Uterus (tissue), 4 donors: Measurements from ENCODE around the gene GPR42. TPM values are rescaled to one million over a fixed set of nuclear protein-coding genes. Genes with fewer than 3 reads are reported as not detected.

ENCODE experiments used
- DNase-seq, 2 donors: peaks; one replicate each; pipeline ENCODE4 v3.0.0-alpha.2; 2019 to 2020
- H3K27ac ChIP-seq, 2 donors: fragments of 200-600 bp; sonication (generic); 1 replicate in 1 of 2; 2 replicates in 1 of 2; pipeline ENCODE4 v1.5.1; 2016 to 2018
- H3K27me3 ChIP-seq, 2 donors: fragments of 200-600 bp; sonication (generic); one replicate each; pipeline ENCODE4 v1.5.1; 2018 to 2019; ENCODE audit warnings: control low read depth in 1 of 2
- H3K36me3 ChIP-seq, 2 donors: fragments of 200-600 bp; sonication (generic); one replicate each; pipeline ENCODE4 v1.5.1; 2019; ENCODE audit warnings: control low read depth in 1 of 2
- H3K4me1 ChIP-seq, 2 donors: fragments of 200-600 bp; sonication (generic); one replicate each; pipeline ENCODE4 v1.5.1; 2018 to 2019; ENCODE audit warnings: control low read depth in 1 of 2
- H3K4me3 ChIP-seq, 2 donors: fragments of 200-600 bp; sonication (generic); 1 replicate in 1 of 2; 2 replicates in 1 of 2; pipeline ENCODE4 v1.5.1; 2018 to 2019; ENCODE audit warnings: mild to moderate bottlenecking in 1 of 2
- H3K9me3 ChIP-seq, 2 donors: fragments of 200-600 bp; sonication (generic); one replicate each; pipeline ENCODE4 v1.5.1; 2019; ENCODE audit warnings: control low read depth in 1 of 2
- CTCF ChIP-seq, 4 experiments: fragments of 200-600 bp in 2 of 4; fragments of 450-650 bp in 2 of 4; sonication (generic) in 2 of 4; IDR thresholded peaks; one replicate each; pipeline ENCODE4 v1.5.1; 2016 to 2019; ENCODE audit warnings: antibody characterized with exemption in 4 of 4, mild to moderate bottlenecking in 2 of 4, moderate library complexity in 1 of 4
- POLR2A ChIP-seq, 2 donors: fragments of 450-650 bp; IDR thresholded peaks; one replicate each; pipeline ENCODE4 v1.6.1; 2016; ENCODE audit warnings: antibody characterized with exemption in 2 of 2, mild to moderate bottlenecking in 1 of 2, moderate library complexity in 1 of 2
- intact Hi-C: fragments of 100-400 bp; cut with DNase I; formaldehyde crosslinking; loops from one replicate; pipeline ENCODE4 v1.15.1; 2023; ENCODE audit warnings: low total_unique reads
- total RNA-seq, 4 donors: library from RNA; depleted of rRNA in 3 of 4; stranded (reverse); fragments of >200 nt in 3 of 4; gene quantifications; one replicate each; pipeline versions ENCODE4 v1.1.0 to v1.2.4, GENCODE V29; 2014 to 2023
- donor health status: DM: yes; HTN: yes; CAD: no.

Gene GPR42
- total RNA-seq, 4 donors from 2014 or later: not detected

- H3K27me3 ChIP-seq: no peaks in the 10 kb centered on the region
- no peaks in the 10 kb centered on the region for H3K36me3 ChIP-seq
- no peak overlapping the region for H3K27ac ChIP-seq
- intact Hi-C loops: no loop called here
- TF ChIP-seq CTCF (IDR thresholded peaks at IDR 0.05) (no peak), POLR2A (IDR thresholded peaks at IDR 0.05) (no peak)
- no peak overlapping the region for H3K4me3 ChIP-seq
- no peak for DNase-seq
- no peaks in the 10 kb centered on the region for H3K4me1 ChIP-seq
- no peaks in the 10 kb centered on the region for H3K9me3 ChIP-seq
Measured at GRCh38 chr19:35336166-35336955, 34.5 kb upstream of the GPR42 start.

GRCh38 chr19:35337097-35337983 is 33.5 kb upstream of the GPR42 start:
- Histone ChIP-seq H3K36me3 (no peaks in the 10 kb centered on the region), H3K27me3 (no peaks in the 10 kb centered on the region), H3K4me1 (no peaks in the 10 kb centered on the region), H3K9me3 (no peaks in the 10 kb centered on the region), H3K4me3 (no peak overlapping the region), H3K27ac (no peak overlapping the region)
- TF ChIP-seq CTCF (IDR thresholded peaks at IDR 0.05): no peak
- TF ChIP-seq POLR2A (IDR thresholded peaks at IDR 0.05): no peak
- no peak for DNase-seq
- intact Hi-C loops: no loop called here

DNA sequence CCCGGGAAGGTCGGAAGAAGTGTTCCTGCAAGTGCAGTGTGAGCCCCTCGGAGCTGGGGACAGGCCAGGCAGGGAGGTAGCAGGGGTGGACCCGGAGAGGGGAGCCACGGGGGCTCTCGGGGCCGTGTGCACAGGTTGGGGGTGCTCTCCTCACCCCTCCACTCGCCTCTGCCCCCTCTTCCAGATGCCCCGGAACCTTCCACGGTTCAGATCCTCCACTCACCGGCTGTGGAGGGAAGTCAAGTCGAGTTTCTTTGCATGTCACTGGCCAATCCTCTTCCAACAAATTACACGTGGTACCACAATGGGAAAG is 32.9 kb upstream of the GPR42 start:
- no peak overlapping the region for H3K27ac ChIP-seq
- TF ChIP-seq POLR2A (IDR thresholded peaks at IDR 0.05) (no peak), CTCF (IDR thresholded peaks at IDR 0.05) (no peak)

DNA sequence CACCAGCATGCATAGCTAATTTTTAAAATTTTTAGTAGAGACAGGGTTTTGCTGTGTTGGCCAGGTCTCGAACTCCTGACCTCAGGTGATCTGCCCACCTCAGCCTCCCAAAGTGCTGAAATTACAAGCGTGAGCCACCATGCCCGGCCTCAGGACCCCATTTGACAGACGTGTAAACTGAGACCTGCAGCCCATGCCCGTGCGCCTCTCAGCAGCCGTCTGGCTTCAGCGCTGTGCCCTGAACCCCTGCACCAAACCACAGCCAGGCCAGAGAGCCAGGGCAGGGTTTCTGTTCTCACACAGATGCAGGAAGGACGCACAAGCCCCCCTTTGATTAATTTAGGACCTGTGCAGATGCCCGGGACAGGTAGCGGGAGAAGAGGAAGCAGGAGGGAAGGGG is 30.4 kb upstream of the GPR42 start:
- H3K4me1 ChIP-seq: no peaks in the 10 kb centered on the region
- no peaks in the 10 kb centered on the region for H3K9me3 ChIP-seq
- TF ChIP-seq CTCF (IDR thresholded peaks at IDR 0.05): no peak
- TF ChIP-seq POLR2A (IDR thresholded peaks at IDR 0.05): no peak
- no peak overlapping the region for H3K27ac ChIP-seq
- no peak for DNase-seq
- no peaks in the 10 kb centered on the region for H3K36me3 ChIP-seq
- H3K27me3 ChIP-seq: no peaks in the 10 kb centered on the region
- intact Hi-C loops: no loop called here
- no peak overlapping the region for H3K4me3 ChIP-seq

More for the DNA sequence above, 32.9 kb upstream of the GPR42 start:
- no peaks in the 10 kb centered on the region for H3K36me3 ChIP-seq
- intact Hi-C loops: no loop called here
- H3K9me3 ChIP-seq: no peaks in the 10 kb centered on the region
- H3K4me3 ChIP-seq: no peak overlapping the region
- H3K27me3 ChIP-seq: no peaks in the 10 kb centered on the region
- H3K4me1 ChIP-seq: no peaks in the 10 kb centered on the region
- no peak for DNase-seq

GRCh38 chr19:35341006-35341405 is 29.9 kb upstream of the GPR42 start:
- intact Hi-C loops: no loop called here
- H3K9me3 ChIP-seq: no peaks in the 10 kb centered on the region
- H3K27ac ChIP-seq: no peak overlapping the region
- H3K27me3 ChIP-seq: no peaks in the 10 kb centered on the region
- no peak for TF ChIP-seq CTCF (IDR thresholded peaks at IDR 0.05)
- TF ChIP-seq POLR2A (IDR thresholded peaks at IDR 0.05): no peak
- no peak overlapping the region for H3K4me3 ChIP-seq
- H3K36me3 ChIP-seq: no peaks in the 10 kb centered on the region
- H3K4me1 ChIP-seq: no peaks in the 10 kb centered on the region
- DNase-seq: no peak
